H9 (cell line): Measurements from ENCODE around the gene SPEM3. TPM values are rescaled to one million over a fixed set of nuclear protein-coding genes. Genes with fewer than 3 reads are reported as not detected.

ENCODE experiments used
- DNase-seq: peaks from one replicate; pipeline ENCODE4 v3.0.0-alpha.2; 2017
- H2AFZ ChIP-seq: one replicate; pipeline ENCODE4 v1.6.1; 2013; ENCODE audit warnings: mild to moderate bottlenecking, low read length, control low read depth, moderate library complexity
- H2AK5ac ChIP-seq: 2 replicates; pipeline ENCODE4 v1.6.1; 2013; ENCODE audit warnings: low read length, control low read depth, mixed read lengths; ENCODE audit not compliant: insufficient read length
- H2BK120ac ChIP-seq: one replicate; pipeline ENCODE4 v1.6.1; 2013; ENCODE audit warnings: low read depth, mild to moderate bottlenecking, low read length, control low read depth, inconsistent platforms; ENCODE audit not compliant: poor library complexity, severe bottlenecking
- H2BK12ac ChIP-seq: 2 replicates; pipeline ENCODE4 v1.6.1; 2013; ENCODE audit warnings: low read length, control low read depth, mixed read lengths, low read depth; ENCODE audit not compliant: insufficient read length
- H2BK15ac ChIP-seq: 2 replicates; pipeline ENCODE4 v1.6.1; 2013; ENCODE audit warnings: low read depth, low read length, control low read depth
- H2BK20ac ChIP-seq: one replicate; pipeline ENCODE4 v1.6.1; 2013; ENCODE audit warnings: low read depth, mild to moderate bottlenecking, low read length, control low read depth, inconsistent platforms; ENCODE audit not compliant: poor library complexity, severe bottlenecking
- H2BK5ac ChIP-seq: 2 replicates; pipeline ENCODE4 v1.6.1; 2013; ENCODE audit warnings: low read length, control low read depth, mixed read lengths; ENCODE audit not compliant: insufficient read length
- H3K14ac ChIP-seq: 2 replicates; pipeline ENCODE4 v1.6.1; 2013; ENCODE audit warnings: low read length, control low read depth; ENCODE audit not compliant: insufficient read depth
- H3K18ac ChIP-seq: 2 replicates; pipeline ENCODE4 v1.6.1; 2013; ENCODE audit warnings: low read depth, mild to moderate bottlenecking, mixed read lengths, low read length, control low read depth; ENCODE audit not compliant: insufficient read length
- H3K23ac ChIP-seq: 2 replicates; pipeline ENCODE4 v1.6.1; 2013; ENCODE audit warnings: low read length, control low read depth, mixed read lengths, low read depth; ENCODE audit not compliant: insufficient read length
- H3K23me2 ChIP-seq: 2 replicates; pipeline ENCODE4 v1.6.1; 2013; ENCODE audit warnings: low read depth, mild to moderate bottlenecking, mixed read lengths, low read length, control low read depth; ENCODE audit not compliant: insufficient read length, poor library complexity, severe bottlenecking
- H3K27ac ChIP-seq: 2 replicates; pipeline ENCODE4 v1.5.1; 2013; ENCODE audit warnings: low read length, control low read depth, mixed read lengths, low read depth; ENCODE audit not compliant: insufficient read length
- H3K27me3 ChIP-seq: 2 replicates; pipeline ENCODE4 v1.6.1; 2013; ENCODE audit warnings: low read length, control low read depth, inconsistent platforms; ENCODE audit not compliant: insufficient read depth
- H3K4ac ChIP-seq: 2 replicates; pipeline ENCODE4 v1.6.1; 2013; ENCODE audit warnings: low read depth, mild to moderate bottlenecking, control low read depth, inconsistent platforms, low read length, moderate library complexity
- H3K4me1 ChIP-seq: 2 replicates; pipeline ENCODE4 v1.6.1; 2013; ENCODE audit warnings: low read length, control low read depth, inconsistent platforms; ENCODE audit not compliant: insufficient read depth
- H3K4me2 ChIP-seq: 2 replicates; pipeline ENCODE4 v1.6.1; 2013; ENCODE audit warnings: low read length, control low read depth, mixed read lengths; ENCODE audit not compliant: insufficient read length, insufficient read depth
- H3K56ac ChIP-seq: 2 replicates; pipeline ENCODE4 v1.6.1; 2013; ENCODE audit warnings: low read depth, mild to moderate bottlenecking, mixed read lengths, low read length, control low read depth; ENCODE audit not compliant: insufficient read length
- H3K79me1 ChIP-seq: 2 replicates; pipeline ENCODE4 v1.6.1; 2013; ENCODE audit warnings: low read depth, mild to moderate bottlenecking, moderate library complexity, low read length, control low read depth, inconsistent platforms; ENCODE audit not compliant: insufficient read depth, poor library complexity, severe bottlenecking
- H3K79me2 ChIP-seq: 2 replicates; pipeline ENCODE4 v1.6.1; 2013; ENCODE audit warnings: low read length, control low read depth, inconsistent platforms; ENCODE audit not compliant: insufficient read depth
- H3K9ac ChIP-seq: 2 replicates; pipeline ENCODE4 v1.6.1; 2013; ENCODE audit warnings: low read length, control low read depth, mixed read lengths; ENCODE audit not compliant: insufficient read length; ENCODE audit errors: extremely low read depth
- H3K9me3 ChIP-seq: one replicate; pipeline ENCODE4 v1.6.1; 2013; ENCODE audit warnings: low read depth, low read length, inconsistent platforms; ENCODE audit not compliant: control insufficient read depth
- H3T11ph ChIP-seq: one replicate; pipeline ENCODE4 v1.6.1; 2013; ENCODE audit warnings: mild to moderate bottlenecking, low read length, control low read depth, inconsistent platforms
- H4K20me1 ChIP-seq: one replicate; pipeline ENCODE4 v1.6.1; 2013; ENCODE audit not compliant: control insufficient read depth, insufficient read length, insufficient read depth
- H4K5ac ChIP-seq: 2 replicates; pipeline ENCODE4 v1.6.1; 2013; ENCODE audit warnings: low read depth, mild to moderate bottlenecking, mixed read lengths, low read length, control low read depth; ENCODE audit not compliant: insufficient read length
- H4K8ac ChIP-seq: replicated peaks from 2 replicates; pipeline ENCODE4 v1.6.1; 2013; ENCODE audit warnings: low read length, control low read depth, mixed read lengths, low read depth; ENCODE audit not compliant: insufficient read length
- H4K91ac ChIP-seq: 2 replicates; pipeline ENCODE4 v1.6.1; 2013; ENCODE audit warnings: low read depth, mild to moderate bottlenecking, moderate library complexity, mixed read lengths, low read length, control low read depth; ENCODE audit not compliant: insufficient read length
- H3K27ac Mint-ChIP-seq, 3 experiments: 2 replicates in 2 of 3; 3 replicates in 1 of 3; pipeline ENCODE4 v1.8.0; 2020 to 2021; ENCODE audit warnings: mixed read lengths in 3 of 3, mild to moderate bottlenecking in 1 of 3, moderate library complexity in 1 of 3
- H3K27me3 Mint-ChIP-seq: 2 replicates; pipeline ENCODE4 v1.8.0; 2021; ENCODE audit warnings: low read depth, mild to moderate bottlenecking, moderate library complexity, mixed read lengths
- H3K36me3 Mint-ChIP-seq, 3 experiments: 2 replicates in 2 of 3; 3 replicates in 1 of 3; pipeline ENCODE4 v1.8.0; 2020 to 2021; ENCODE audit warnings: low read depth in 3 of 3, mixed read lengths in 3 of 3; ENCODE audit not compliant: insufficient read depth in 1 of 3
- H3K4me1 Mint-ChIP-seq, 2 experiments: 2 replicates each; pipeline ENCODE4 v1.8.0; 2020; ENCODE audit warnings: mixed read lengths in 2 of 2
- H3K4me3 Mint-ChIP-seq, 2 experiments: 2 replicates in 1 of 2; 3 replicates in 1 of 2; pipeline ENCODE4 v1.8.0; 2020 to 2021; ENCODE audit warnings: mild to moderate bottlenecking in 2 of 2, mixed read lengths in 2 of 2, moderate library complexity in 1 of 2
- H3K9me3 Mint-ChIP-seq, 2 experiments: 2 replicates in 1 of 2; 3 replicates in 1 of 2; pipeline ENCODE4 v1.8.0; 2020; ENCODE audit warnings: mild to moderate bottlenecking in 2 of 2, mixed read lengths in 2 of 2, moderate library complexity in 1 of 2
- CTCF ChIP-seq: fragments of 200-600 bp; sonication (generic); conservative IDR thresholded peaks from 3 replicates; pipeline ENCODE4 v1.8.0; 2021; ENCODE audit warnings: antibody characterized with exemption, mild to moderate bottlenecking
- WGBS: extraction: QIAGEN DNeasy Blood & Tissue Kit; methylation state at CpG from one replicate; pipeline ENCODE4 v1.1.7; 2013; ENCODE audit warnings: missing lambda C conversion rate, low lambda C conversion rate, mixed read lengths; ENCODE audit not compliant: insufficient read length; ENCODE audit errors: extremely low coverage; 5-methylcytosine and 5-hydroxymethylcytosine counted together
- total RNA-seq: library from RNA; stranded (reverse); gene quantifications from 2 replicates; pipeline ENCODE4 v1.2.1, GENCODE V29; 2021

Gene SPEM3
- total RNA-seq, 1 experiment from 2014 or later = not detected

DNA sequence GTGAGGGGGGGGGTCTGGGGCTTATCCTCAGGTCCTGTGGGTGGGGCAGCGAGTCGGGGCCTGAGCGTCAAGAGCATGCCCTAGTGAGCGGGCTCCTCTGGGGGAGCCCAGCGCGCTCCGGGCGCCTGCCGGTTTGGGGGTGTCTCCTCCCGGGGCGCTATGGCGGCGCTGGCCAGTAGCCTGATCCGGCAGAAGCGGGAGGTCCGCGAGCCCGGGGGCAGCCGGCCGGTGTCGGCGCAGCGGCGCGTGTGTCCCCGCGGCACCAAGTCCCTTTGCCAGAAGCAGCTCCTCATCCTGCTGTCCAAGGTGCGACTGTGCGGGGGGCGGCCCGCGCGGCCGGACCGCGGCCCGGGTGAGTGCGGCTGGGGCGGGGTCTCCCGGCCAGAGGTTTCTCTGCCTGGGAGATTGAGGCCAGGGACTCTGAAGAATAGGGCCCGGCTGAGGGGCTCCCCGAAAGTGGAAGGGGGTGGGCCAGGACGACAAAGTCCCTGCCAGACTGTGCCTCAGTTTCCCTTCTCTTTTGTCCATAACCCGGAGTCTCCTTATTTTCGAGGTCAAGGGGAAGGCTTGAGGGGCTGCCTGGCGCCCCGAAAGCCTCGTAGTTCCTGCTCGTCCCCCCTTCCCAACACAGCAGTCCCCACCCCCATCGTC is 10.9 kb downstream of the SPEM3 start, which contains the start of gene FGF11:
TSS of gene FGF11 (plus strand) at position 51 of the 651 bp plus-strand sequence. CDS start at position 160, 109 bp downstream.
- Mint-ChIP-seq H3K4me1 (peaks cover 34 to 42% of the 10 kb centered on the region in 2 experiments), H3K9me3 (no peaks in the 10 kb centered on the region), H3K4me3 (peak within 1 kb of the TSS; percentile 93 to 98), H3K27me3 (peaks cover 32% of the 10 kb centered on the region), H3K36me3 (peaks cover 0 to 13% (median 2%) of the 10 kb centered on the region in 3 experiments; a peak in 3 of 7 replicates), H3K27ac (peak within 1 kb of the TSS; percentile 97 to 99 (median 99))
- H2BK15ac ChIP-seq = no peak within 1 kb of the TSS
- no peak within 1 kb of the TSS for H2BK5ac ChIP-seq
- H2BK12ac ChIP-seq = no peak within 1 kb of the TSS
- no peak within 1 kb of the TSS for H2AFZ ChIP-seq
- H3K4me1 ChIP-seq = no peaks in the 10 kb centered on the region; the same call in 1 of the 2 replicates
- H4K91ac ChIP-seq = no peak within 1 kb of the TSS
- no peak within 1 kb of the TSS for H3K18ac ChIP-seq
- H4K20me1 ChIP-seq = no peaks in the 10 kb centered on the region
- no peak within 1 kb of the TSS for H2BK120ac ChIP-seq
- no peaks in the 10 kb centered on the region for H3K9me3 ChIP-seq
- H3K56ac ChIP-seq = no peak within 1 kb of the TSS
- peak within 1 kb of the TSS; percentile 1 for H3K27ac ChIP-seq
- no peak for DNase-seq
- no peak within 1 kb of the TSS for H3K4ac ChIP-seq
- peak within 1 kb of the TSS; percentile 60 for H3K4me2 ChIP-seq
- TF ChIP-seq CTCF = no peak
- H2AK5ac ChIP-seq = no peak within 1 kb of the TSS
- H3K9ac ChIP-seq = peak within 1 kb of the TSS; percentile 73
- no peak within 1 kb of the TSS for H3T11ph ChIP-seq
- no CpG with 5 or more reads among the region's 50 CpGs for WGBS
- no peaks in the 10 kb centered on the region for H3K79me1 ChIP-seq
- no peak within 1 kb of the TSS for H3K14ac ChIP-seq
- no peaks in the 10 kb centered on the region for H3K79me2 ChIP-seq
- peak within 1 kb of the TSS; percentile 53 for H4K5ac ChIP-seq
- peaks cover 33% of the 10 kb centered on the region for H3K23me2 ChIP-seq
- H2BK20ac ChIP-seq = no peak within 1 kb of the TSS
- H3K23ac ChIP-seq = no peak within 1 kb of the TSS
- H3K27me3 ChIP-seq = peaks cover 7% of the 10 kb centered on the region
- no peak within 1 kb of the TSS for H4K8ac ChIP-seq
